Dedifferentiated amniotic fluid mesenchymal stem cell (primary cell): ENCODE results near the gene MAP3K15.

Experiments
- DNase-seq: peaks from one replicate; pipeline ENCODE4 v3.0.0-alpha.2; 2016; ENCODE audit errors: extremely low spot score

MAP3K15 gene

GRCh38 chrX:19343535-19344408 is 171.5 kb downstream of the MAP3K15 start, which contains the start of gene PDHA1:
PDHA1 (plus strand) TSS chrX:19343927; CDS start chrX:19344038, 111 bp downstream.
- peak; percentile 87 for DNase-seq

- DNase-seq = no peak
Measured at GRCh38 chrX:19343085-19343534, 172.2 kb downstream of the MAP3K15 start.

GRCh38 chrX:19342331-19342906 is 172.9 kb downstream of the MAP3K15 start:
- no peak for DNase-seq

- DNase-seq = no peak
Measured at GRCh38 chrX:19334945-19335626, 180.2 kb downstream of the MAP3K15 start.

GRCh38 chrX:19332983-19333382 is 182.3 kb downstream of the MAP3K15 start:
- DNase-seq = no peak

- DNase-seq = no peak
Measured at GRCh38 chrX:19331831-19332230, 183.5 kb downstream of the MAP3K15 start.

- DNase-seq = no peak
Measured at GRCh38 chrX:19326567-19326966, 188.7 kb downstream of the MAP3K15 start.
